Neural cell (in vitro differentiated cells): ENCODE measurements around the gene EFCAB12. TPM values are rescaled to one million over a fixed set of nuclear protein-coding genes. Genes with fewer than 3 reads are reported as not detected.

ENCODE experiments used
- H2AFZ ChIP-seq: fragments of 200-600, 300-800 bp; sonication (generic), shearing (Covaris generic); 2 replicates; pipeline ENCODE4 v1.6.0; 2014; ENCODE audit warnings: low read depth, mild to moderate bottlenecking, antibody characterized with exemption, low read length, moderate library complexity
- H3F3A ChIP-seq: fragments of 200-600 bp; shearing (Covaris generic); 2 replicates; pipeline ENCODE4 v1.6.1; 2016; ENCODE audit warnings: mild to moderate bottlenecking, moderate library complexity, mixed read lengths, antibody characterized with exemption, low read length; ENCODE audit not compliant: insufficient read depth, poor library complexity, severe bottlenecking
- H3K27ac ChIP-seq: fragments of 200-600, 300-800 bp; sonication (generic), shearing (Covaris generic); 2 replicates; pipeline ENCODE4 v1.5.1; 2014; ENCODE audit warnings: mild to moderate bottlenecking, low read length, moderate library complexity
- H3K27me3 ChIP-seq: fragments of 300-800, 200-600 bp; sonication (generic), shearing (Covaris generic); 2 replicates; pipeline ENCODE4 v1.6.0; 2014; ENCODE audit warnings: mild to moderate bottlenecking, low read depth, low read length, moderate library complexity; ENCODE audit not compliant: insufficient read depth
- H3K36me3 ChIP-seq: fragments of 300-800, 200-600 bp; sonication (generic), shearing (Covaris generic); 2 replicates; pipeline ENCODE4 v1.5.1; 2014; ENCODE audit warnings: mild to moderate bottlenecking, antibody characterized with exemption, low read length, moderate library complexity; ENCODE audit not compliant: insufficient read depth
- H3K4me2 ChIP-seq: fragments of 300-800, 200-600 bp; sonication (generic), shearing (Covaris generic); 2 replicates; pipeline ENCODE4 v1.6.0; 2014; ENCODE audit warnings: mild to moderate bottlenecking, low read length
- H3K4me3 ChIP-seq: fragments of 300-800, 200-600 bp; sonication (generic), shearing (Covaris generic); 2 replicates; pipeline ENCODE4 v1.5.1; 2014; ENCODE audit warnings: mild to moderate bottlenecking, low read length, moderate library complexity
- H3K79me2 ChIP-seq: fragments of 200-600 bp; shearing (Covaris generic); replicated peaks from 2 replicates; pipeline ENCODE4 v1.6.0; 2014; ENCODE audit warnings: mild to moderate bottlenecking, low read length, moderate library complexity; ENCODE audit not compliant: insufficient read depth
- H3K9ac ChIP-seq: fragments of 300-800, 200-600 bp; sonication (generic), shearing (Covaris generic); 2 replicates; pipeline ENCODE4 v1.6.1; 2016; ENCODE audit warnings: mild to moderate bottlenecking, low read length, mixed read lengths
- H3K9me2 ChIP-seq: fragments of 200-600 bp; shearing (Covaris generic); 2 replicates; pipeline ENCODE4 v1.6.1; 2016; ENCODE audit warnings: mild to moderate bottlenecking, low read length, mixed read lengths; ENCODE audit not compliant: insufficient read depth
- H3K9me3 ChIP-seq: fragments of 200-600, 300-800 bp; sonication (generic), shearing (Covaris generic); 2 replicates; pipeline ENCODE4 v1.6.1; 2016; ENCODE audit warnings: mild to moderate bottlenecking, mixed run types, low read length, moderate library complexity, mixed read lengths
- H4K20me1 ChIP-seq: fragments of 200-600 bp; shearing (Covaris generic); 2 replicates; pipeline ENCODE4 v1.6.1; 2016; ENCODE audit warnings: mild to moderate bottlenecking, mixed run types; ENCODE audit not compliant: insufficient read depth
- EP300 ChIP-seq: fragments of 450-650 bp; conservative IDR thresholded peaks from 2 replicates; pipeline ENCODE4 v1.6.1; 2014; ENCODE audit warnings: antibody characterized with exemption, mild to moderate bottlenecking, moderate library complexity; ENCODE audit not compliant: poor library complexity, severe bottlenecking
- EZH2 ChIP-seq: fragments of 200-600, 300-800 bp; shearing (Covaris generic), sonication (generic); IDR thresholded peaks from 2 replicates; pipeline ENCODE4 v1.6.1; 2014; ENCODE audit warnings: antibody characterized with exemption, low read length, borderline replicate concordance, mild to moderate bottlenecking; ENCODE audit not compliant: insufficient read depth, poor library complexity, severe bottlenecking
- MXI1 ChIP-seq: fragments of 450-650 bp; conservative IDR thresholded peaks from 2 replicates; pipeline ENCODE4 v1.6.1; 2014; ENCODE audit warnings: antibody characterized with exemption, mild to moderate bottlenecking; ENCODE audit not compliant: poor library complexity, severe bottlenecking
- POLR2AphosphoS5 ChIP-seq: IDR thresholded peaks from 2 replicates; pipeline ENCODE4 v1.6.1; 2012
- RAD21 ChIP-seq: fragments of 450-650 bp; conservative IDR thresholded peaks from 2 replicates; pipeline ENCODE4 v1.6.1; 2014; ENCODE audit warnings: antibody characterized with exemption, mild to moderate bottlenecking, moderate library complexity
- SMC3 ChIP-seq: fragments of 450-650 bp; conservative IDR thresholded peaks from 2 replicates; pipeline ENCODE4 v1.6.1; 2014; ENCODE audit warnings: antibody characterized with exemption, mild to moderate bottlenecking, moderate library complexity; ENCODE audit not compliant: poor library complexity
- TAF1 ChIP-seq: IDR thresholded peaks from 2 replicates; pipeline ENCODE4 v1.6.1; 2012; ENCODE audit warnings: low read depth
- polyA plus RNA-seq: library from polyadenylated mRNA; depleted of rRNA; stranded (reverse); fragments of >200 nt; gene quantifications from 2 replicates; pipeline ENCODE4 v1.2.3, GENCODE V29; 2014
- TF ChIP-seq, protein P1 (sequence below): fragments of 450-650 bp; IDR thresholded peaks from 2 replicates; pipeline ENCODE4 v1.5.1; 2014; ENCODE audit warnings: antibody characterized with exemption, mild to moderate bottlenecking, moderate library complexity; ENCODE audit not compliant: poor library complexity, severe bottlenecking
- TF ChIP-seq, protein P2 (sequence below): IDR thresholded peaks from 2 replicates; pipeline ENCODE4 v1.6.1; 2012; ENCODE audit warnings: borderline replicate concordance

The EFCAB12 gene
- polyA plus RNA-seq, 1 donor from 2014 or later = 0.32 TPM

DNA sequence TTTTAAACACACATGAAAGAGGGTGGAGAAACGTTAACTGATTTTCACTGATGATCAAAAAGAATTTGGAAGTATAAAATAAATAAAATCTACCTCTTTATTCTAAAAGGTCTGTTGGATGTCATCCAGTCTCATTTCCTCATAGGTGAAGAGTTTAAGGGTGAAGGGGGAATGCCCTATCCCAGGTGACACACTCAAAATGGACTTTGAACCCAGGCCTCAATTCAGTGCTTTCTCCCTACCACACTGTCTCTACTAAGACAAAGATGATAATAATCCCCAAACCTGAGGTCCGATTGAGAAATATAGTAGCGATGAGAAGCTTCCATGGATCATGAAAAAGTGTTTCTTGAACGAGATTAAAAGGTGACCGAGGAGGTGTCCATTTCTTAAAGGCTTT lies 5.1 kb upstream of the EFCAB12 start:
- H3K9ac ChIP-seq = no peak overlapping the region
- TF ChIP-seq SMC3 = no peak
- TF ChIP-seq MXI1 = no peak
- TF ChIP-seq RAD21 = no peak
- no peak overlapping the region for H3K4me2 ChIP-seq
- peaks cover 3% of the 10 kb centered on the region for H3K79me2 ChIP-seq
- H4K20me1 ChIP-seq = no peaks in the 10 kb centered on the region
- H3K27ac ChIP-seq = no peak overlapping the region
- H3K36me3 ChIP-seq = peaks cover 4% of the 10 kb centered on the region
- no peaks in the 10 kb centered on the region for H3K9me2 ChIP-seq
- H3K9me3 ChIP-seq = no peaks in the 10 kb centered on the region
- H3K4me3 ChIP-seq = no peak overlapping the region
- no peaks in the 10 kb centered on the region for H3F3A ChIP-seq
- no peak overlapping the region for H2AFZ ChIP-seq
- H3K27me3 ChIP-seq = no peaks in the 10 kb centered on the region

DNA sequence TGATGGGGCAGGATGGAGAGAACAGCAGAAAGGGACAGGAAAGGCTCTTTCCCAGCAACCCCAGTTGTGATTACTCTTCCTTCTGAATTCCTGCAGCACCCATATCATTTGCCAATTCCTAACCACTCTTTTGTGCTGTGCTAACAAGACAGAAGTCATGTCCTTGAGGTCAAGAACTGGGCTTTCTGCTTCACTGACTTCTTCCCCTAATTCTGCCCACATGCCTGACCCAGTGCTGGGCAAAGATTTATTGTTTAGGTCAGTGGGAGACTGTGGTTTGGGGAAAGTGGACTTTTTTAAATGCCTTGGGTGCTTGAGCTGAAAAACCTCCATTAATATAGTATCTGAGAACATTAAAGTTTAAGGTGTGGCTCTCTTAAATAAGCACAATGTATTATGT lies 4.2 kb upstream of the EFCAB12 start:
- no peak for TF ChIP-seq SMC3
- TF ChIP-seq TAF1 = no peak
- TF ChIP-seq, protein P1, sequence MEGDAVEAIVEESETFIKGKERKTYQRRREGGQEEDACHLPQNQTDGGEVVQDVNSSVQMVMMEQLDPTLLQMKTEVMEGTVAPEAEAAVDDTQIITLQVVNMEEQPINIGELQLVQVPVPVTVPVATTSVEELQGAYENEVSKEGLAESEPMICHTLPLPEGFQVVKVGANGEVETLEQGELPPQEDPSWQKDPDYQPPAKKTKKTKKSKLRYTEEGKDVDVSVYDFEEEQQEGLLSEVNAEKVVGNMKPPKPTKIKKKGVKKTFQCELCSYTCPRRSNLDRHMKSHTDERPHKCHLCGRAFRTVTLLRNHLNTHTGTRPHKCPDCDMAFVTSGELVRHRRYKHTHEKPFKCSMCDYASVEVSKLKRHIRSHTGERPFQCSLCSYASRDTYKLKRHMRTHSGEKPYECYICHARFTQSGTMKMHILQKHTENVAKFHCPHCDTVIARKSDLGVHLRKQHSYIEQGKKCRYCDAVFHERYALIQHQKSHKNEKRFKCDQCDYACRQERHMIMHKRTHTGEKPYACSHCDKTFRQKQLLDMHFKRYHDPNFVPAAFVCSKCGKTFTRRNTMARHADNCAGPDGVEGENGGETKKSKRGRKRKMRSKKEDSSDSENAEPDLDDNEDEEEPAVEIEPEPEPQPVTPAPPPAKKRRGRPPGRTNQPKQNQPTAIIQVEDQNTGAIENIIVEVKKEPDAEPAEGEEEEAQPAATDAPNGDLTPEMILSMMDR = no peak
- no peak for TF ChIP-seq RAD21
- no peak for TF ChIP-seq EZH2
- no peak for TF ChIP-seq MXI1
- TF ChIP-seq, protein P2, sequence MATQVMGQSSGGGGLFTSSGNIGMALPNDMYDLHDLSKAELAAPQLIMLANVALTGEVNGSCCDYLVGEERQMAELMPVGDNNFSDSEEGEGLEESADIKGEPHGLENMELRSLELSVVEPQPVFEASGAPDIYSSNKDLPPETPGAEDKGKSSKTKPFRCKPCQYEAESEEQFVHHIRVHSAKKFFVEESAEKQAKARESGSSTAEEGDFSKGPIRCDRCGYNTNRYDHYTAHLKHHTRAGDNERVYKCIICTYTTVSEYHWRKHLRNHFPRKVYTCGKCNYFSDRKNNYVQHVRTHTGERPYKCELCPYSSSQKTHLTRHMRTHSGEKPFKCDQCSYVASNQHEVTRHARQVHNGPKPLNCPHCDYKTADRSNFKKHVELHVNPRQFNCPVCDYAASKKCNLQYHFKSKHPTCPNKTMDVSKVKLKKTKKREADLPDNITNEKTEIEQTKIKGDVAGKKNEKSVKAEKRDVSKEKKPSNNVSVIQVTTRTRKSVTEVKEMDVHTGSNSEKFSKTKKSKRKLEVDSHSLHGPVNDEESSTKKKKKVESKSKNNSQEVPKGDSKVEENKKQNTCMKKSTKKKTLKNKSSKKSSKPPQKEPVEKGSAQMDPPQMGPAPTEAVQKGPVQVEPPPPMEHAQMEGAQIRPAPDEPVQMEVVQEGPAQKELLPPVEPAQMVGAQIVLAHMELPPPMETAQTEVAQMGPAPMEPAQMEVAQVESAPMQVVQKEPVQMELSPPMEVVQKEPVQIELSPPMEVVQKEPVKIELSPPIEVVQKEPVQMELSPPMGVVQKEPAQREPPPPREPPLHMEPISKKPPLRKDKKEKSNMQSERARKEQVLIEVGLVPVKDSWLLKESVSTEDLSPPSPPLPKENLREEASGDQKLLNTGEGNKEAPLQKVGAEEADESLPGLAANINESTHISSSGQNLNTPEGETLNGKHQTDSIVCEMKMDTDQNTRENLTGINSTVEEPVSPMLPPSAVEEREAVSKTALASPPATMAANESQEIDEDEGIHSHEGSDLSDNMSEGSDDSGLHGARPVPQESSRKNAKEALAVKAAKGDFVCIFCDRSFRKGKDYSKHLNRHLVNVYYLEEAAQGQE = no peak
- no peak for TF ChIP-seq POLR2AphosphoS5
- Histone ChIP-seq H3K4me2 (no peak overlapping the region), H4K20me1 (no peaks in the 10 kb centered on the region), H2AFZ (no peak overlapping the region), H3K27me3 (no peaks in the 10 kb centered on the region), H3K9ac (no peak overlapping the region), H3K9me3 (no peaks in the 10 kb centered on the region), H3K9me2 (no peaks in the 10 kb centered on the region), H3K4me3 (no peak overlapping the region), H3K27ac (no peak overlapping the region), H3K36me3 (peaks cover 4% of the 10 kb centered on the region), H3F3A (no peaks in the 10 kb centered on the region), H3K79me2 (no peaks in the 10 kb centered on the region)

DNA sequence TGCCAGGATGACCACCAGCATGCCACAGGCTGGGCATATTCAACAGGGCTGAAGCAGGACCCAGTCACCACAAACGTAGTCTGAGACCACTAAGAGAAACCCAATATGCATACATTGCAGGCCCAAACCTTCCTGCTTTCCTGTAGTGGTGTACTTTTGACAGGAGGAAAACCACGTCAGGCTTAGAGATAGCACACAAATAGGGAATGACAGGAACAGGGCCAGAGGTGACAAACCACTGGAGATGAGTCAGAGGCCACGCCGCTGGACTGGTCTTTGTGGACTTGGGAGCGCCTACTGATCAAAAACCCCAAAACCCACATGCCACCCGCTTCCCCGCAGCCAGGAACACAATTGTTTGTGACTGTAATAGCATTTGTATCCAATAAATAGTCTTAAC lies 3.6 kb upstream of the EFCAB12 start:
- Histone ChIP-seq H3K9me2 (no peaks in the 10 kb centered on the region), H3K36me3 (peaks cover 2% of the 10 kb centered on the region), H3K9ac (no peak overlapping the region), H3K4me2 (no peak overlapping the region), H3K9me3 (no peaks in the 10 kb centered on the region), H4K20me1 (no peaks in the 10 kb centered on the region), H3K27me3 (no peaks in the 10 kb centered on the region), H3F3A (no peaks in the 10 kb centered on the region), H3K27ac (no peak overlapping the region), H3K4me3 (no peak overlapping the region), H2AFZ (no peak overlapping the region), H3K79me2 (no peaks in the 10 kb centered on the region)
- TF ChIP-seq MXI1 (no peak), EP300 (no peak), TAF1 (no peak), EZH2 (no peak), SMC3 (no peak), RAD21 (no peak), POLR2AphosphoS5 (no peak)
- TF ChIP-seq, protein P2 = no peak
- TF ChIP-seq, protein P1 = no peak
